Ovary (tissue), 10 donors: Measurements from ENCODE around the gene PMVK. TPM values are rescaled to one million over a fixed set of nuclear protein-coding genes. Genes with fewer than 3 reads are reported as not detected.

Source experiments
- DNase-seq, 5 donors: peaks; one replicate each; pipeline ENCODE4 v3.0.0-alpha.2; 2019 to 2020
- H3K27ac ChIP-seq, 2 donors: fragments of 200-600 bp; one replicate each; pipeline versions ENCODE4 v1.5.1 to v1.8.0; 2019 to 2022
- H3K27me3 ChIP-seq: fragments of 200-600 bp; one replicate; pipeline ENCODE4 v1.8.0; 2022
- H3K36me3 ChIP-seq: fragments of 200-600 bp; sonication (generic); one replicate; pipeline ENCODE4 v1.5.1; 2019
- H3K4me1 ChIP-seq: one replicate; pipeline ENCODE4 v1.8.1; 2013; ENCODE audit warnings: mild to moderate bottlenecking, moderate library complexity; ENCODE audit not compliant: insufficient read depth
- H3K4me3 ChIP-seq: fragments of 200-600 bp; sonication (generic); one replicate; pipeline ENCODE4 v1.5.1; 2017
- H3K9me3 ChIP-seq, 2 donors: fragments of 200-600 bp in 1 of 2; sonication (generic) in 1 of 2; one replicate each; pipeline versions ENCODE4 v1.5.1 to v1.8.1; 2013 to 2019; ENCODE audit warnings: mild to moderate bottlenecking in 1 of 2, moderate library complexity in 1 of 2
- CTCF ChIP-seq, 3 donors: fragments of 450-650 bp in 2 of 3; fragments of 200-600 bp in 1 of 3; IDR thresholded peaks; one replicate each; pipeline versions ENCODE4 v1.5.1 to v1.8.0; 2016 to 2022; ENCODE audit warnings: antibody characterized with exemption in 3 of 3, mild to moderate bottlenecking in 1 of 3
- EP300 ChIP-seq: sonication (generic); formaldehyde crosslinking; IDR thresholded peaks from one replicate; pipeline ENCODE4 v1.6.1; 2017; ENCODE audit warnings: antibody characterized with exemption
- POLR2A ChIP-seq: fragments of 450-650 bp; IDR thresholded peaks from one replicate; pipeline ENCODE4 v1.6.1; 2017; ENCODE audit warnings: antibody characterized with exemption, mild to moderate bottlenecking, moderate library complexity
- WGBS, 3 donors: extraction: QIAGEN DNeasy Blood & Tissue Kit in 1 of 3; methylation state at CpG; one replicate each; pipeline versions ENCODE4 v1.1.5 to v1.1.7; 2013 to 2017; 5-methylcytosine and 5-hydroxymethylcytosine counted together
- intact Hi-C, 4 donors: fragments of 100-400 bp; cut with DNase I; formaldehyde crosslinking; loops; one replicate each; pipeline versions ENCODE4 v1.11.0 to v1.15.1; 2022 to 2023
- long read RNA-seq, 3 donors: library from polyadenylated mRNA in 2 of 3; unstranded in 2 of 3; transcript quantifications; one replicate each; pipeline ENCODE4 v2.0.0 and lab custom pipeline, GENCODE V29; 2021 to 2026
- polyA plus RNA-seq, 2 donors: library from polyadenylated mRNA; stranded (reverse); fragments of 200-250 nt in 1 of 2; fragments of 350-450 nt in 1 of 2; fragmentation: Illumina TruSeq in 1 of 2; extraction: RNeasy Lipid Tissue Mini Kit (QIAGEN cat#74804) in 1 of 2; gene quantifications; one replicate each; pipeline ENCODE4 v1.2.3, GENCODE V29; 2013 to 2014
- total RNA-seq, 7 donors: library from RNA; depleted of rRNA in 2 of 7; stranded (reverse); fragments of >200 nt in 2 of 7; fragmentation: NEBNext Ultra II Directional in 3 of 7; extraction: Animal tissue kit (Norgen Biotek cat#: 25700) in 3 of 7; gene quantifications; one replicate each; pipeline versions ENCODE4 v1.1.0 to v1.2.4, GENCODE V29; 2016 to 2023
- donor health status: DM: no; HTN: no; CAD: no; lungs with moderate emphysema.
- donor health status: DM: no; HTN: no; CAD: no.
- donor health status: Bipolar disorder and iron deficiency.
- donor health status: DM: yes; HTN: yes; CAD: no.
- donor health status: DM: no; HTN: no; CAD: no.
- donor health status: DM: yes; HTN: yes; CAD: no.

The PMVK gene
- total RNA-seq (10 to 100 TPM in 6 of 7 donors, 1 to 10 TPM in 1; 8.6 to 50.7 (median 35.3) TPM), polyA plus RNA-seq (10 to 100 TPM; 21.4 to 30.6 TPM)
- long read RNA-seq, donor 1, transcript PMVK-201 (5 exons, 1,280 nt): major isoform, 135 of 143 reads
- long read RNA-seq, donor 1, partial matches to known transcripts: 1 of 143 reads
- long read RNA-seq, donor 1, other reads (novel, unspliced or antisense): 7 of 143 reads
- long read RNA-seq, donor 2, transcript PMVK-201 (5 exons, 1,280 nt): major isoform, 48 of 100 reads
- long read RNA-seq, donor 2, partial matches to known transcripts: 52 of 100 reads
- long read RNA-seq, donor 2, other reads (novel, unspliced or antisense): 0 of 100 reads
- long read RNA-seq, donor 3, transcript PMVK-201 (5 exons, 1,280 nt): major isoform, 73 of 78 reads
- long read RNA-seq, donor 3, partial matches to known transcripts: 2 of 78 reads
- long read RNA-seq, donor 3, other reads (novel, unspliced or antisense): 3 of 78 reads

DNA sequence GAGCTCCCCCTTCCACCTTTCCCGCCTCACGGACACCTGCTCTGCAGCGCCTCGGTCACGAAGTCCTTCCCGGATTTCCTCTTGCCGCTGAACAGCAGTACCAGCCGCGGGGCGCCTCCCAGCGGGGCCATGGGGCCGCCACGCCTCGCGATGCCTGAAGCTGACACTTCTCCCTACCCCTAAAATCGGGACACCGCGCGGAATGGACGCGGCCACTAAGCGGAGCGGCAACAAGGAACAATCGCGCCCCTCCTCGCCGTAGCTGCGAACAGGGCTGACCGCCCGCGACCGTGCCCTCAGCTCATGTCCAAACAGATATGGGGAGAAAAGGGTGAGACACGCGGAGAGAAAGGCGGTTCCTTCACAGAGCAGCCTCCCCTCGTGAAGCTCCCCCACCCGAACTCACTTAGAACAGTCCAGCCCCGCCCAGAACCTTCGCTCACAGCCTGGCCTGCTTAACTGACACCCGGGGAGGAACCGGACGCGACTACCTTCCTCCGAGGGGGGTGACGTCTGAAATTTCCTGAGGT is at the start of gene PMVK:
Gene PMVK, minus strand, starts transcription at position 165 of the 530 bp plus-strand sequence. Its CDS starts 34 bp downstream, at position 131.
- TF ChIP-seq CTCF (IDR thresholded peaks at IDR 0.05): peak; percentile 10 to 57 (median 55)
- peak; percentile 70 for TF ChIP-seq POLR2A
- TF ChIP-seq EP300: no peak
- intact Hi-C loops: no loop called here
- peaks cover 14% of the 10 kb centered on the region for H3K4me1 ChIP-seq
- H3K4me3 ChIP-seq: peak within 1 kb of the TSS; percentile 55
- no peaks in the 10 kb centered on the region for H3K36me3 ChIP-seq
- DNase-seq: peak; percentile 94 to 97 (median 96)
- H3K9me3 ChIP-seq: no peaks in the 10 kb centered on the region
- no peaks in the 10 kb centered on the region for H3K27me3 ChIP-seq
- H3K27ac ChIP-seq: peak within 1 kb of the TSS; percentile 94 to 95
- WGBS, 3 donors: 0 to 1% (median 1%) methylated on average over 45 of the region's 45 CpGs

DNA sequence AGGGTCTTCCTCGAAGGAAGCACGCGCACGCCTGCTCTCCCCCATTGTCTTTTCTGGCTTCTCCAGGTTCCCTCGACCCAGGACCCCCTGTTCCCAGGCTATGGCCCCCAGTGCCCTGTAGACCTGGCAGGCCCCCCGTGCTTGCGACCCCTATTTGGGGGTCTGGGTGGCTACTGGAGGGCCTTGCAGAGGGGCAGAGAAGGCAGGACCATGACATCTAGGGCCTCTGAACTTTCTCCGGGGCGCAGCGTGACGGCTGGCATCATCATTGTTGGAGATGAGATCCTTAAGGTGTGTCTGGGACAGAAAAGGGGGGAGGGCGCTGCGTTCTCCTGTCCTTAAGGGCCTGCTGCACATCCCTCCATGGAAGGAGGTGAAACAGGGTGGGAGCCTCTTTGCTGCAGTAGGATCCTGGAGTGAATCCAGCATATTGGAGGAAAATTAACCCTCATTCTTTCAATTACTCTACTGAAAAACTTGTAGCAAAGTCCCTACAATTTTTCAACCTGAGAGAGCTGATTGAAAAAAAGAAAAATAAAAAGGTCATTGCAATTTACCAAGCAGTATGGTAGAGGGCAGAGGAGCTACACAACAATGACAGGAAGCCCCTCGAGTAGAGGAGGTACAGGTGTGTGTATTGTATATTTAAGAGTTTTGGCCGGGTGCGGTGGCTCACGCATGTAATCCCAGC is 47.4 kb upstream of the PMVK start:
- H3K36me3 ChIP-seq: no peaks in the 10 kb centered on the region
- H3K9me3 ChIP-seq: no peaks in the 10 kb centered on the region
- peaks cover 3% of the 10 kb centered on the region for H3K4me1 ChIP-seq
- TF ChIP-seq EP300: no peak
- TF ChIP-seq POLR2A: no peak
- no peaks in the 10 kb centered on the region for H3K27me3 ChIP-seq
- intact Hi-C loops: no loop called here
- H3K27ac ChIP-seq: no peak overlapping the region
- no peak for DNase-seq
- 10 to 14% (median 13%) methylated on average over 17 of the region's 17 CpGs for WGBS, 3 donors
- peak overlapping the region; percentile 50 for H3K4me3 ChIP-seq

DNA sequence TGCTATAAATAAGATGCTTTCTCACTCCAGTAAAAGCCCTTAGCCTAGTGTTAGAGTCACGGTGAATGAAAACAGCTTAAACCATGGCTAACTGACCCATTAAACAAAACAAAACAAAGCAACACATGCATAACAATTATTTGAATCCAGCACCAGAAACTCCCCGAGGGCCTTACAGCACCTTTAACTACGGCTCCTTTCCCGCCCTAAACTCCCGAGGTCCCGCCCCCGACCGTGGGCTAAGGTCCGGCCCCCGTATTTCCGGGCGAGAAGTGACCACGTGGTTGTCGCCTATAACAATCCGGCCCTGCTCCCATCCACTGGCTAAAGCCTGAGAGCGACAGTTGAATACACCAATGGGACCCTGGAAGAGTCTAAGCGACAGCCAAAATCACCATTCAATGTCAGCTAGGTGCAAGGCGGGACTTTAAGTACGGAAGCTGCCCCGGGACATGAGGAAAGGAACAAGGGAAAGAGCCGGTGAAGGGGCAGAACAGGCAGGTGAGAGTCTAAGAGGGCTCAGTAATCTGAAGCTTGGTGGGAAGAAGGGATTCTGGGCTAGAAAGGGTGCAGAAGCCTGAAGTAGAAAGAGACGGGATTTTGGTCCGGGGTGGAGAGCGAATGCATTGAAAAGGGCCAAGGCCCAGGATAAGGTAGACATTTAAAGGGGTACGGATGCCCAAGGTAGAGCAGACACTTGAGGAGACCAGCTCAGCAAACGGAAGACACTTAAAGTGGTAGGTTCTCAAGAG is 46.6 kb upstream of the PMVK start, which contains the start of gene FLAD1:
Gene FLAD1, plus strand, starts transcription at position 448 of the 752 bp plus-strand sequence. CDS start 351 bp downstream, outside the sequence.
- peaks cover 3% of the 10 kb centered on the region for H3K4me1 ChIP-seq
- H3K27ac ChIP-seq: peak within 1 kb of the TSS in 1 of 2 donors; percentile 28
- H3K4me3 ChIP-seq: peak within 1 kb of the TSS; percentile 50
- WGBS, 3 donors: 0% methylated on average over 26 of the region's 26 CpGs
- no peaks in the 10 kb centered on the region for H3K36me3 ChIP-seq
- H3K27me3 ChIP-seq: no peaks in the 10 kb centered on the region
- H3K9me3 ChIP-seq: no peaks in the 10 kb centered on the region
- DNase-seq: peak; percentile 92 to 98 (median 94)
- no peak for TF ChIP-seq EP300
- peak; percentile 27 for TF ChIP-seq POLR2A
- TF ChIP-seq CTCF (IDR thresholded peaks at IDR 0.05): no peak
- intact Hi-C loops: no loop called here

DNA sequence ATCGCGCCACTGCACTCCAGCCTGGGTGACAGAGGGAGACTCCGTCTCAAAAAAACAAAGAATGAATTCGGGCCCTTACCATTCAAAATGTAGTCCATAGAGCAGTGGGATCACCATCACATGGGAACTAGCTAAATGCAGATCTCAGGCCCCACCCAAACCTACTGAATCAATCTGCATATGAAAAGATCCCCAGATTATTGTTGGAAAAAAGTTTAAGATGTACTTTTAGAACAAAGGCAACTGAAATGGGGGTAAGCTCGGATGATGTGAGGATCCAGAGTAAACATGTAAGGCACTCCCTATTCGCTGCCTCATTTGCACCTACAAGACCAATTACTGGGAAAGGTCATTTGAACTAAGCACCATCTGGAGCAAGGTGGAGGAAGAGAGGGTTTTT is 45.8 kb upstream of the PMVK start:
- no peak for DNase-seq
- Histone ChIP-seq H3K4me3 (no peak overlapping the region), H3K36me3 (no peaks in the 10 kb centered on the region), H3K27me3 (no peaks in the 10 kb centered on the region), H3K27ac (no peak overlapping the region), H3K4me1 (peaks cover 3% of the 10 kb centered on the region), H3K9me3 (no peaks in the 10 kb centered on the region)
- WGBS, 3 donors: 61 to 68% (median 62%) methylated on average over 6 of the region's 6 CpGs
- TF ChIP-seq CTCF (IDR thresholded peaks at IDR 0.05): no peak
- TF ChIP-seq EP300: no peak
- intact Hi-C loops: no loop called here
